Kidney (tissue), 14 donors: ENCODE measurements around the gene MYH10. TPM values are rescaled to one million over a fixed set of nuclear protein-coding genes. Genes with fewer than 3 reads are reported as not detected.

Experiments used
- DNase-seq, 5 donors: peaks; one replicate each; pipeline ENCODE4 v3.0.0-alpha.2; 2013 to 2020
- FAIRE-seq: peaks from 2 replicates; lab custom pipeline; 2012; peaks lifted over from hg19 to GRCh38; lab: Jason Lieb, UNC
- H3K27ac ChIP-seq, 2 donors: one replicate each; pipeline ENCODE4 v1.7.0; 2013; ENCODE audit warnings: low read depth in 2 of 2, low read length in 2 of 2, inconsistent platforms in 1 of 2
- H3K27me3 ChIP-seq: one replicate; pipeline ENCODE4 v1.7.1; 2013; ENCODE audit warnings: low read length, inconsistent platforms; ENCODE audit not compliant: control insufficient read depth, insufficient read depth
- H3K36me3 ChIP-seq, 3 donors: one replicate each; pipeline versions ENCODE4 v1.7.0 to v1.7.1; 2013; ENCODE audit warnings: low read length in 3 of 3, control low read depth in 1 of 3, inconsistent platforms in 1 of 3; ENCODE audit not compliant: insufficient read depth in 3 of 3, control insufficient read depth in 2 of 3
- H3K4me1 ChIP-seq, 3 donors: one replicate each; pipeline versions ENCODE4 v1.7.0 to v1.7.1; 2013; ENCODE audit warnings: low read length in 3 of 3, inconsistent platforms in 1 of 3, low read depth in 1 of 3; ENCODE audit not compliant: control insufficient read depth in 2 of 3, insufficient read depth in 2 of 3
- H3K4me3 ChIP-seq, 3 donors: one replicate each; pipeline versions ENCODE4 v1.7.0 to v1.8.1; 2013; ENCODE audit warnings: low read length in 3 of 3, control low read depth in 1 of 3, inconsistent platforms in 1 of 3
- H3K9ac ChIP-seq, 3 donors: one replicate each; pipeline versions ENCODE4 v1.7.0 to v1.7.1; 2013; ENCODE audit warnings: low read length in 3 of 3, control low read depth in 1 of 3, inconsistent platforms in 1 of 3
- H3K9me3 ChIP-seq, 3 donors: one replicate each; pipeline versions ENCODE4 v1.7.0 to v1.7.1; 2013; ENCODE audit warnings: low read length in 3 of 3, control low read depth in 1 of 3, inconsistent platforms in 1 of 3; ENCODE audit not compliant: control insufficient read depth in 2 of 3, insufficient read depth in 1 of 3
- intact Hi-C: fragments of 100-400 bp; cut with DNase I; formaldehyde crosslinking; loops from one replicate; pipeline ENCODE4 v1.11.1; 2022
- polyA plus RNA-seq: library from polyadenylated mRNA; stranded (reverse); fragments of 350-450 nt; fragmentation: Illumina TruSeq; extraction: RNeasy Lipid Tissue Mini Kit (QIAGEN cat#74804); gene quantifications from one replicate; pipeline ENCODE4 v1.2.3, GENCODE V29; 2014; ENCODE audit warnings: low read depth, low replicate concordance; ENCODE audit not compliant: insufficient read depth
- total RNA-seq: library from RNA; stranded (reverse); fragmentation: NEBNext Ultra II Directional; extraction: Animal tissue kit (Norgen Biotek cat#: 25700); gene quantifications from one replicate; pipeline ENCODE4 v1.2.1, GENCODE V29; 2021
- TF ChIP-seq, protein P1 (sequence below): IDR thresholded peaks from 3 replicates; pipeline ENCODE4 v1.5.1; 2012; ENCODE audit warnings: mild to moderate bottlenecking, moderate library complexity, borderline replicate concordance; ENCODE audit not compliant: insufficient read depth; ENCODE audit errors: extremely low read depth
- donor health status: control.
- donor health status: control.
- donor health status: control.
- donor health status: control.
- donor health status: control.
- donor health status: DM: yes; HTN: yes; CAD: no.
- donor health status: Normal renal cell carcinoma (clear cell type).

MYH10 gene
- total and polyA plus RNA-seq, 2 donors from 2014 or later, result 23.6 to 104 TPM

DNA sequence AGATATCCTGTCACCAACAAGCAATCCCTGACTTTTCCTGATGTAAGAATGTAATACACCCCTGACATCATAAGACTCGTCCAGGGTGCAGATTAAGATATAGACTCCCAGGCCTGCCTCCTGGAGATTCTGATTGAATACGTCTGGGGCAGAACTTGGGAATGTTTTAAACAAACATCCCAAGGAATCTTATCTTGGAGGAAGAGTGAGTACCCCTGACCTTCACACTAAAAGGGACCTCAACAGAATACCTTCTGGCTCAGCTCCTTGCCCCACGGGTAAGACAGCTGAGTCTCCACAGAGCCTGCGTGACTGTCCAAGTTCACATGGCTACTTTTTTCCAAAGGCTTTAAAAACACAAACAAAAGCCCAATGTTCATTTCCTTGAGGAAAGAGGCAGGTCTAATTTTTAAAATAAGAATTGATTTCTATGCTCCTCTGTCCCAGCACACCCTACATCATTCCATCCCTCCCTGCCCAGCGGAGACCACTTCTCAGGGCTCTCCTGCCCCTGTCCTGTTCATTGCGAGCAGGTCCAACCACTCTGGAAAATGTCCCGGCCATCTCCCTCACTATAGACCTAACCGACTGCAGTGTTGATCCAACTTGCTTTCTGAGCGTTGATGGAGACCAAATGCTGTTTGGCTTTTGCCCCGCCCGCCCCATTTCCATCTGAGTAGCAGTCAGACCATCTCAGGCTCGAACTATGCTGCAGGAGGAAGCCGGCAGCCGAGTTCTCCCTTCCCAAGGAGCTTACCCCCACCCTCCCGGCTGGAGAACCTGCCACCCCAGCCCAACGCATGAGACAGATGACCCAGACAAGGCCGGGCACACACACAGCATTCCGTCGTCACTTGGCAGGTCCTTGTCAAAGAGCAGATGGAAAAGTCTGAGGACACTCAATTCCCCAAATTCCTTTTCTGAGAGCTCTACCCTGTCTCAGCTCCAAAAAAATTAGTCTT lies 44.1 kb upstream of the MYH10 start:
- Histone ChIP-seq H3K9me3 (no peaks in the 10 kb centered on the region), H3K4me1 (peaks cover 0 to 9% (median 2%) of the 10 kb centered on the region in 3 donors), H3K9ac (no peak overlapping the region), H3K27ac (peak overlapping the region; percentile 13 to 63), H3K27me3 (no peaks in the 10 kb centered on the region), H3K36me3 (no peaks in the 10 kb centered on the region), H3K4me3 (no peak overlapping the region)
- TF ChIP-seq, protein P1, sequence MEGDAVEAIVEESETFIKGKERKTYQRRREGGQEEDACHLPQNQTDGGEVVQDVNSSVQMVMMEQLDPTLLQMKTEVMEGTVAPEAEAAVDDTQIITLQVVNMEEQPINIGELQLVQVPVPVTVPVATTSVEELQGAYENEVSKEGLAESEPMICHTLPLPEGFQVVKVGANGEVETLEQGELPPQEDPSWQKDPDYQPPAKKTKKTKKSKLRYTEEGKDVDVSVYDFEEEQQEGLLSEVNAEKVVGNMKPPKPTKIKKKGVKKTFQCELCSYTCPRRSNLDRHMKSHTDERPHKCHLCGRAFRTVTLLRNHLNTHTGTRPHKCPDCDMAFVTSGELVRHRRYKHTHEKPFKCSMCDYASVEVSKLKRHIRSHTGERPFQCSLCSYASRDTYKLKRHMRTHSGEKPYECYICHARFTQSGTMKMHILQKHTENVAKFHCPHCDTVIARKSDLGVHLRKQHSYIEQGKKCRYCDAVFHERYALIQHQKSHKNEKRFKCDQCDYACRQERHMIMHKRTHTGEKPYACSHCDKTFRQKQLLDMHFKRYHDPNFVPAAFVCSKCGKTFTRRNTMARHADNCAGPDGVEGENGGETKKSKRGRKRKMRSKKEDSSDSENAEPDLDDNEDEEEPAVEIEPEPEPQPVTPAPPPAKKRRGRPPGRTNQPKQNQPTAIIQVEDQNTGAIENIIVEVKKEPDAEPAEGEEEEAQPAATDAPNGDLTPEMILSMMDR, result no peak
- FAIRE-seq, result no peak
- peak in 4 of 5 donors; percentile 68 to 92 (median 81) for DNase-seq
- intact Hi-C loops, result no loop called here

DNA sequence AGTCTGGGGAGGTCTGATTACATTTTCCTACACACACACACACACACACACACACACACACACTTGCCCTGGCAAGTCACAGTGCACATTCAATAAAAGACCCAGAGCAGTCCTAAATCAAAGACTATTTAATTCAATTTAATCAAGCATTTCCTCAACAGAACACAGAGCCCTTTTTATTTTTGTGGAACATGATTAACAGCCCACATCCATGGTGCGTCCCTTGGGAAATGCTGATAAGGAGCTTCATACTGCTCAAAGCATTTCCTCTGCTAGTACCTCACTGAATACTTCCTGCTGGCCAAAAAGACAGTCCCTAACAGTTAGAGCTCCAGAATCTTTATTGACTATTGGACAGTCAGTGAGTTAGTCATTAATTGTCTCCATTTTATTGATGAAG lies 43.1 kb upstream of the MYH10 start:
- DNase-seq, result peak in 3 of 5 donors; percentile 59 to 95 (median 84)
- H3K27me3 ChIP-seq, result no peaks in the 10 kb centered on the region
- peaks cover 0 to 9% (median 2%) of the 10 kb centered on the region in 3 donors for H3K4me1 ChIP-seq
- no peak overlapping the region for H3K4me3 ChIP-seq
- no peak for FAIRE-seq
- H3K27ac ChIP-seq, result peak overlapping the region in 1 of 2 donors; percentile 63
- H3K9me3 ChIP-seq, result no peaks in the 10 kb centered on the region
- H3K9ac ChIP-seq, result no peak overlapping the region
- TF ChIP-seq, protein P1, result no peak
- intact Hi-C loops, result no loop called here
- H3K36me3 ChIP-seq, result no peaks in the 10 kb centered on the region

DNA sequence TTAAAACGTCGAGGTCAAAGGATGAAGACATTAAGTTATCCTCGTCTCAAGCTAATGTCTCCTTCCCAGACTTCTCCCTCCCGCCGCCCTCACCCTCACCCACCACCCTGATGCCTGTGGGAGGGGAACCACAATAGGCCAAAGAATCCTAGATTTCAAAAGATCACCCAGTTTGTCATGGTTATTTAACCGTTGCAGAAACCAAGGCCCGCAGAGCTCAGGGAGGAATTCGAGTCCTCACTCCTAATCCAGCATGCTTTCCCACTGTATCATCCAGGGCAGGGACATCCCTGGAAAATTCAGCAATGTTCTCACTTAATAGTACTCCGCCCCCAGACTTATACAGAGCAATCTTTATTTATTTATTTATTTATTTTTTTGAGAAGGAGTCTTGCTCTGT lies 41.8 kb upstream of the MYH10 start:
- Histone ChIP-seq H3K36me3 (no peaks in the 10 kb centered on the region), H3K4me1 (peaks cover 0 to 9% (median 2%) of the 10 kb centered on the region in 3 donors), H3K4me3 (no peak overlapping the region), H3K9ac (no peak overlapping the region), H3K27ac (no peak overlapping the region), H3K27me3 (no peaks in the 10 kb centered on the region), H3K9me3 (no peaks in the 10 kb centered on the region)
- intact Hi-C loops, result no loop called here
- no peak for FAIRE-seq
- no peak for DNase-seq
- TF ChIP-seq, protein P1, result no peak
